K562 (cell line): ENCODE results near the gene RNF11. TPM values are rescaled to one million over a fixed set of nuclear protein-coding genes. Genes with fewer than 3 reads are reported as not detected.
A peak's percentile ranks its signal among the peaks of the same experiment; 100 is the strongest.

Source experiments
- ATAC-seq: fragments of 200-7000 bp; cut with Tn5 transposase; 3 replicates; pipeline ENCODE4 v1.9.1; 2020; ENCODE audit warnings: moderate library complexity
- BruUV-seq: library from RNA; stranded (reverse); fragments of 400-500 nt; replicated peaks from 2 replicates; lab custom pipeline; 2021; lab: Mats Ljungman, UMichigan
- CTCF ChIA-PET: fragments of 300-600 bp; formaldehyde crosslinking; extraction: SDS; loops from one replicate; lab custom pipeline; 2021; ENCODE audit warnings: low intra/inter-chr PET ratio; lab: Yijun Ruan, JAX
- POLR2A ChIA-PET: fragments of 300-600, 350-650 bp; sonication (Branson Sonifier 250); formaldehyde crosslinking; extraction: SDS; loops from one replicate; lab custom pipeline; 2021; ENCODE audit warnings: antibody characterized with exemption, inconsistent platforms; lab: Yijun Ruan, JAX
- DNase-seq, 4 experiments: peaks; one replicate each; pipeline versions ENCODE4 v3.0.0 to v3.0.0-alpha.2; 2011 to 2018; ENCODE audit warnings: low spot score in 3 of 4, mixed read lengths in 3 of 4; ENCODE audit errors: extremely low read depth in 1 of 4
- FAIRE-seq: peaks from 2 replicates; lab custom pipeline; 2011; peaks lifted over from hg19 to GRCh38; lab: Jason Lieb, UNC
- H2AFZ ChIP-seq: 2 replicates; pipeline ENCODE4 v1.6.0; 2011; ENCODE audit warnings: low read depth, low read length, control low read depth, inconsistent platforms
- H3K27ac ChIP-seq: fragments of 200-600 bp; 3 replicates; pipeline ENCODE4 v1.8.0; 2011; ENCODE audit warnings: low read depth, mild to moderate bottlenecking, control low read depth, inconsistent platforms, low read length, moderate library complexity, mixed read lengths; ENCODE audit errors: extremely low read depth
- H3K27me3 ChIP-seq, 2 experiments: fragments of 300-600 bp in 1 of 2; 2 replicates in 1 of 2; 3 replicates in 1 of 2; pipeline versions ENCODE4 v1.6.0 to v1.8.0; 2011; ENCODE audit warnings: inconsistent platforms in 2 of 2, low read length in 2 of 2, mild to moderate bottlenecking in 1 of 2, mixed read lengths in 1 of 2, moderate library complexity in 1 of 2; ENCODE audit not compliant: control insufficient read depth in 2 of 2, insufficient read depth in 2 of 2
- H3K36me3 ChIP-seq: fragments of 300-600 bp; 3 replicates; pipeline ENCODE4 v1.8.0; 2011; ENCODE audit warnings: mild to moderate bottlenecking, low read length, inconsistent platforms; ENCODE audit not compliant: control insufficient read depth, insufficient read depth
- H3K4me1 ChIP-seq, 2 experiments: fragments of 200-600 bp in 1 of 2; replicated peaks in 1 of 2; 2 replicates in 1 of 2; 3 replicates in 1 of 2; pipeline versions ENCODE4 v1.5.1 to v1.8.0; 2011; ENCODE audit warnings: inconsistent platforms in 2 of 2, low read length in 2 of 2, mild to moderate bottlenecking in 1 of 2, mixed read lengths in 1 of 2, moderate library complexity in 1 of 2; ENCODE audit not compliant: control insufficient read depth in 2 of 2, insufficient read depth in 2 of 2
- H3K4me2 ChIP-seq: 2 replicates; pipeline ENCODE4 v1.6.1; 2011; ENCODE audit warnings: low read length, control low read depth, inconsistent platforms, mixed read lengths; ENCODE audit not compliant: insufficient read depth
- H3K4me3 ChIP-seq: fragments of 200-600 bp; sonication (generic), shearing (Covaris generic); 2 replicates; pipeline ENCODE4 v1.5.1; 2016; ENCODE audit warnings: control low read depth, inconsistent platforms
- H3K79me2 ChIP-seq: fragments of 200-600 bp; 3 replicates; pipeline ENCODE4 v1.8.0; 2011; ENCODE audit warnings: low read length, inconsistent platforms; ENCODE audit not compliant: control insufficient read depth, insufficient read depth
- H3K9ac ChIP-seq, 2 experiments: 2 replicates each; pipeline versions ENCODE4 v1.6.0 to v1.6.1; 2011; ENCODE audit warnings: low read depth in 2 of 2, low read length in 2 of 2, control low read depth in 1 of 2, inconsistent platforms in 1 of 2, mild to moderate bottlenecking in 1 of 2, mixed read lengths in 1 of 2; ENCODE audit not compliant: insufficient read depth in 1 of 2
- H3K9me1 ChIP-seq: one replicate; pipeline ENCODE4 v1.6.0; 2011; ENCODE audit warnings: inconsistent platforms, mild to moderate bottlenecking, low read length, moderate library complexity; ENCODE audit not compliant: control insufficient read depth, insufficient read depth
- H3K9me3 ChIP-seq: replicated peaks from 2 replicates; pipeline ENCODE4 v1.5.1; 2011; ENCODE audit warnings: low read depth, low read length, inconsistent platforms; ENCODE audit not compliant: control insufficient read depth, insufficient read depth
- H4K20me1 ChIP-seq: replicated peaks from 2 replicates; pipeline ENCODE4 v1.6.1; 2011; ENCODE audit warnings: low read length, inconsistent platforms, mixed read lengths; ENCODE audit not compliant: control insufficient read depth, insufficient read depth
- MXI1 ChIP-seq: IDR thresholded peaks from 2 replicates; pipeline ENCODE4 v1.6.1; 2011; ENCODE audit warnings: low read depth, mild to moderate bottlenecking, improper control_type of control experiment, low read length
- RAD21 ChIP-seq, 2 experiments: fragments of 250-450 bp in 1 of 2; fragments of 450-650 bp in 1 of 2; sonication (Bioruptor Pico) in 1 of 2; formaldehyde crosslinking in 1 of 2; IDR thresholded peaks in 1 of 2; conservative IDR thresholded peaks in 1 of 2; 2 replicates each; pipeline versions ENCODE4 v1.4.0 to v1.8.0; 2020 to 2022; ENCODE audit warnings: mild to moderate bottlenecking in 2 of 2, moderate library complexity in 1 of 2
- ZNF384 ChIP-seq: IDR thresholded peaks from 2 replicates; pipeline ENCODE4 v1.6.1; 2012; ENCODE audit warnings: low read depth, low read length, improper control_type of control experiment
- WGBS: fragments of 100-300 bp; shearing (Covaris generic); methylation state at CpG from one replicate; pipeline ENCODE4 v1.1.6; 2016; ENCODE audit warnings: low coverage, mixed read lengths; ENCODE audit not compliant: insufficient coverage; ENCODE audit errors: missing lambda C conversion rate; 5-methylcytosine and 5-hydroxymethylcytosine counted together
- in situ Hi-C: fragments of 300-500 bp; cut with MboI; formaldehyde crosslinking; loops from 4 replicates; pipeline ENCODE4 v1.15.0; 2018; ENCODE audit warnings: inconsistent platforms, mixed read lengths
- intact Hi-C: fragments of 100-400 bp; cut with micrococcal nuclease; formaldehyde crosslinking; loops from 2 replicates; pipeline ENCODE4 v1.14.2; 2022
- polyA plus RNA-seq, 8 experiments: library from polyadenylated mRNA; depleted of rRNA in 4 of 8; stranded (reverse) in 5 of 8; unstranded in 3 of 8; fragments of >200 nt; fragmentation: Nextera tagmentation in 2 of 8; fragmentation: Illumina TruSeq in 1 of 8; extraction: Ambion mirVana in 2 of 8; extraction: Trizol in 1 of 8; gene quantifications; 2 replicates each; pipeline versions ENCODE4 v1.2.1 to v1.2.3, GENCODE V29; 2011 to 2014; ENCODE audit warnings: inconsistent platforms in 1 of 8, missing spikeins in 1 of 8
- total RNA-seq, 7 experiments: library from RNA; depleted of rRNA in 6 of 7; stranded (reverse); fragments of >200 nt in 6 of 7; fragmentation: Illumina TruSeq in 2 of 7; extraction: Trizol in 2 of 7; gene quantifications; 2 replicates each; pipeline versions ENCODE4 v1.2.1 to v1.2.3, GENCODE V29; 2011 to 2021; ENCODE audit warnings: low replicate concordance in 1 of 7
- TF ChIP-seq, protein P1 (sequence below): fragments of 450-650 bp; formaldehyde crosslinking; IDR thresholded peaks from 2 replicates; pipeline ENCODE4 v1.4.0; 2022; ENCODE audit warnings: missing genetic modification characterization

Gene RNF11
- total and polyA plus RNA-seq, 9 of the 15 experiments (the other 6 are each of a cell fraction or from before 2014, with no cell fraction given) = 5.7 to 34.3 (median 23.1) TPM

GRCh38 chr1:51217101-51217500, 19.0 kb upstream of the RNF11 start:
- Histone ChIP-seq H3K27ac (no peak overlapping the region), H3K9me3 (no peaks in the 10 kb centered on the region), H3K4me3 (no peak overlapping the region), H3K9ac (no peak overlapping the region), H3K4me1 (no peaks in the 10 kb centered on the region; a peak in 2 of 5 replicates), H3K79me2 (no peaks in the 10 kb centered on the region), H3K27me3 (no peaks in the 10 kb centered on the region), H2AFZ (no peak overlapping the region), H3K36me3 (no peaks in the 10 kb centered on the region), H4K20me1 (no peaks in the 10 kb centered on the region), H3K9me1 (no peaks in the 10 kb centered on the region), H3K4me2 (no peak overlapping the region)
- TF ChIP-seq ZNF384 = peak; percentile 54
- TF ChIP-seq, protein P1, sequence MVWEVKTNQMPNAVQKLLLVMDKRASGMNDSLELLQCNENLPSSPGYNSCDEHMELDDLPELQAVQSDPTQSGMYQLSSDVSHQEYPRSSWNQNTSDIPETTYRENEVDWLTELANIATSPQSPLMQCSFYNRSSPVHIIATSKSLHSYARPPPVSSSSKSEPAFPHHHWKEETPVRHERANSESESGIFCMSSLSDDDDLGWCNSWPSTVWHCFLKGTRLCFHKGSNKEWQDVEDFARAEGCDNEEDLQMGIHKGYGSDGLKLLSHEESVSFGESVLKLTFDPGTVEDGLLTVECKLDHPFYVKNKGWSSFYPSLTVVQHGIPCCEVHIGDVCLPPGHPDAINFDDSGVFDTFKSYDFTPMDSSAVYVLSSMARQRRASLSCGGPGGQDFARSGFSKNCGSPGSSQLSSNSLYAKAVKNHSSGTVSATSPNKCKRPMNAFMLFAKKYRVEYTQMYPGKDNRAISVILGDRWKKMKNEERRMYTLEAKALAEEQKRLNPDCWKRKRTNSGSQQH (CRISPR knock-in tag) = no peak
- BruUV-seq = no TSS peak
- CTCF ChIA-PET = interaction anchor here (0.6 to 0.7 kb wide), 3 partner anchors 10 to 268 kb away, joined by 3 to 4 read pairs (median 4); no protein-coding TSS in a partner anchor
- no peak for ATAC-seq
- POLR2A ChIA-PET = no interaction called here
- 30% methylated on average over 2 of the region's 2 CpGs for WGBS
- no peak for FAIRE-seq
- in situ Hi-C loops (loop anchor here (5.0 kb wide), 1 partner anchor 75 kb away; no protein-coding TSS in a partner anchor), intact Hi-C loops (loop anchor here (5.0 kb wide), 1 partner anchor 65 kb away; no protein-coding TSS in a partner anchor)
- no peak for DNase-seq

GRCh38 chr1:51218570-51218969, 17.5 kb upstream of the RNF11 start:
- in situ Hi-C loops (loop anchor here (5.0 kb wide), 1 partner anchor 74 kb away; no protein-coding TSS in a partner anchor), intact Hi-C loops (loop anchor here (2.0 to 5.0 kb wide), 2 partner anchors 64 to 78 kb away; no protein-coding TSS in a partner anchor)
- Histone ChIP-seq H3K4me2 (no peak overlapping the region), H3K4me3 (no peak overlapping the region), H3K9me1 (no peaks in the 10 kb centered on the region), H3K9me3 (no peaks in the 10 kb centered on the region; the same call in 1 of the 2 replicates), H2AFZ (no peak overlapping the region), H4K20me1 (no peaks in the 10 kb centered on the region), H3K9ac (no peak overlapping the region), H3K27ac (no peak overlapping the region), H3K36me3 (no peaks in the 10 kb centered on the region), H3K27me3 (no peaks in the 10 kb centered on the region), H3K79me2 (no peaks in the 10 kb centered on the region), H3K4me1 (no peaks in the 10 kb centered on the region; a peak in 2 of 5 replicates)
- CTCF ChIA-PET = interaction anchor here (1.1 kb wide), 1 partner anchor 78 kb away, joined by 3 read pairs; no protein-coding TSS in a partner anchor
- no TSS peak for BruUV-seq
- peak; percentile 84 for ATAC-seq
- peak in 2 of 4 experiments; percentile 44 to 49 for DNase-seq
- peak; percentile 40 for FAIRE-seq
- 15% methylated on average over 2 of the region's 2 CpGs for WGBS
- POLR2A ChIA-PET = interaction anchor here (0.6 to 1.1 kb wide), 4 partner anchors 12 to 680 kb away, joined by 3 to 4 read pairs (median 4); partner anchors contain the start of gene RNF11
- peak; percentile 12 to 70; a peak in 2 of 4 replicates for TF ChIP-seq RAD21 (CRISPR knock-in tag; conservative IDR thresholded peaks at IDR 0.05 in 1 of 2, IDR thresholded peaks at IDR 0.05 in 1 of 2)
- no peak for TF ChIP-seq MXI1
